HEK293T (cell line): Measurements from ENCODE around the gene GPR15.

Source experiments
- BHLHE40 ChIP-seq: fragments of 450-650 bp; IDR thresholded peaks from 2 replicates; pipeline ENCODE4 v1.6.1; 2016; ENCODE audit warnings: mild to moderate bottlenecking, moderate library complexity, borderline replicate concordance
- CTBP1 ChIP-seq: fragments of 450-650 bp; IDR thresholded peaks from 2 replicates; pipeline ENCODE4 v1.6.1; 2016; ENCODE audit warnings: borderline replicate concordance
- ELF4 ChIP-seq: fragments of 450-650 bp; IDR thresholded peaks from 2 replicates; pipeline ENCODE4 v1.6.1; 2017; ENCODE audit warnings: antibody characterized with exemption
- FOXA1 ChIP-seq: fragments of 450-650 bp; IDR thresholded peaks from 2 replicates; pipeline ENCODE4 v1.6.1; 2016; ENCODE audit warnings: mild to moderate bottlenecking
- FOXK2 ChIP-seq: fragments of 450-650 bp; IDR thresholded peaks from 2 replicates; pipeline ENCODE4 v1.6.1; 2016; ENCODE audit warnings: mild to moderate bottlenecking
- FOXM1 ChIP-seq: fragments of 450-650 bp; IDR thresholded peaks from 2 replicates; pipeline ENCODE4 v1.6.1; 2017; ENCODE audit warnings: mild to moderate bottlenecking, borderline replicate concordance
- HDGF ChIP-seq: fragments of 450-650 bp; IDR thresholded peaks from 2 replicates; pipeline ENCODE4 v1.6.1; 2017; ENCODE audit warnings: antibody characterized with exemption, borderline replicate concordance
- L3MBTL2 ChIP-seq: fragments of 450-650 bp; conservative IDR thresholded peaks from 2 replicates; pipeline ENCODE4 v1.6.1; 2016; ENCODE audit warnings: mild to moderate bottlenecking
- LEF1 ChIP-seq: fragments of 450-650 bp; IDR thresholded peaks from 2 replicates; pipeline ENCODE4 v1.6.1; 2017; ENCODE audit warnings: mild to moderate bottlenecking, borderline replicate concordance
- NFRKB ChIP-seq: fragments of 450-650 bp; IDR thresholded peaks from 2 replicates; pipeline ENCODE4 v1.6.1; 2016; ENCODE audit warnings: mild to moderate bottlenecking, moderate library complexity
- PKNOX1 ChIP-seq: fragments of 450-650 bp; IDR thresholded peaks from 2 replicates; pipeline ENCODE4 v1.6.1; 2016
- SP1 ChIP-seq: fragments of 450-650 bp; IDR thresholded peaks from 2 replicates; pipeline ENCODE4 v1.6.1; 2017
- SUZ12 ChIP-seq: fragments of 450-650 bp; IDR thresholded peaks from 2 replicates; pipeline ENCODE4 v1.6.1; 2016; ENCODE audit warnings: mild to moderate bottlenecking
- TARDBP ChIP-seq: fragments of 450-650 bp; IDR thresholded peaks from 2 replicates; pipeline ENCODE4 v1.6.1; 2016

- TF ChIP-seq FOXA1 (no peak), TARDBP (no peak), SP1 (no peak), BHLHE40 (no peak), PKNOX1 (no peak), FOXM1 (no peak), SUZ12 (no peak), FOXK2 (no peak), NFRKB (no peak), CTBP1 (no peak), ELF4 (no peak), L3MBTL2 (no peak), HDGF (no peak), LEF1 (no peak)
Observed at GRCh38 chr3:98504539-98504938, 27.2 kb upstream of the GPR15 start.
